Panc1 (cell line): Measurements from ENCODE around the gene KRT33A. TPM values are rescaled to one million over a fixed set of nuclear protein-coding genes. Genes with fewer than 3 reads are reported as not detected.

Experiments used
- ATAC-seq: fragments of 200-7000 bp; cut with Tn5 transposase; 2 replicates; pipeline ENCODE4 v1.9.1; 2020; ENCODE audit warnings: mild to moderate bottlenecking, moderate library complexity
- BruUV-seq: library from RNA; stranded (reverse); fragments of 400-500 nt; replicated peaks from 2 replicates; lab custom pipeline; 2021; lab: Mats Ljungman, UMichigan
- CTCF ChIA-PET: fragments of 300-600 bp; sonication (Branson Sonifier 250); formaldehyde crosslinking; loops from one replicate; lab custom pipeline; 2022; ENCODE audit warnings: antibody characterized with exemption; lab: Charles Lee
- POLR2A ChIA-PET: fragments of 300-600 bp; sonication (Branson Sonifier 250); formaldehyde crosslinking; loops from one replicate; lab custom pipeline; 2022; ENCODE audit warnings: antibody characterized with exemption; lab: Charles Lee
- DNase-seq: peaks from one replicate; pipeline ENCODE4 v3.0.0-alpha.2; 2010; ENCODE audit warnings: low read depth, low spot score
- H3K27ac ChIP-seq: 2 replicates; pipeline ENCODE4 v1.5.1; 2011; ENCODE audit warnings: mild to moderate bottlenecking, low read length, inconsistent platforms
- H3K27me3 ChIP-seq: fragments of 200-500 bp; sonication (Bioruptor generic); 2 replicates; pipeline ENCODE4 v1.6.0; 2014; ENCODE audit warnings: low read length, inconsistent platforms; ENCODE audit not compliant: control insufficient read depth, insufficient read depth
- H3K36me3 ChIP-seq: fragments of 200-500 bp; sonication (Bioruptor generic); 2 replicates; pipeline ENCODE4 v1.5.1; 2014; ENCODE audit warnings: inconsistent platforms, mild to moderate bottlenecking, low read length, moderate library complexity; ENCODE audit not compliant: control insufficient read depth, insufficient read depth
- H3K4me1 ChIP-seq: 2 replicates; pipeline ENCODE4 v1.5.1; 2011; ENCODE audit warnings: inconsistent platforms, mild to moderate bottlenecking, low read length, moderate library complexity; ENCODE audit not compliant: control insufficient read depth, insufficient read depth
- H3K4me3 ChIP-seq, 2 experiments: 2 replicates each; pipeline ENCODE4 v1.5.1; 2011 to 2012; ENCODE audit warnings: low read depth in 2 of 2, low read length in 2 of 2, mild to moderate bottlenecking in 2 of 2, inconsistent platforms in 1 of 2, moderate library complexity in 1 of 2
- H3K9me3 ChIP-seq: fragments of 200-500 bp; sonication (Bioruptor generic); 2 replicates; pipeline ENCODE4 v1.5.1; 2014; ENCODE audit warnings: low read depth, mild to moderate bottlenecking, inconsistent platforms, low read length, moderate library complexity; ENCODE audit not compliant: control insufficient read depth, insufficient read depth
- POLR2AphosphoS5 ChIP-seq: IDR thresholded peaks from 2 replicates; pipeline ENCODE4 v1.6.1; 2012; ENCODE audit warnings: mild to moderate bottlenecking, low read depth, low read length, moderate library complexity
- SIN3A ChIP-seq: IDR thresholded peaks from 2 replicates; pipeline ENCODE4 v1.6.1; 2012; ENCODE audit warnings: low read depth, mild to moderate bottlenecking, low read length, moderate library complexity, borderline replicate concordance; ENCODE audit not compliant: insufficient read depth
- TCF7L2 ChIP-seq: IDR thresholded peaks from 2 replicates; pipeline ENCODE4 v1.6.1; 2011; ENCODE audit warnings: mild to moderate bottlenecking, low read depth, low read length, inconsistent platforms
- in situ Hi-C: cut with HindIII; loops from 2 replicates; pipeline ENCODE4 v1.10.0; 2016; ENCODE audit warnings: low sequenced_read_pairs, low pct_unique_long_range_greater_than_20kb
- intact Hi-C: fragments of 100-400 bp; cut with micrococcal nuclease; formaldehyde crosslinking; loops from one replicate; pipeline ENCODE4 v1.10.0; 2022; ENCODE audit not compliant: unreplicated experiment
- total RNA-seq: library from RNA; stranded (reverse); gene quantifications from one replicate; pipeline ENCODE4 v1.2.1, GENCODE V29; 2021; ENCODE audit not compliant: unreplicated experiment
- TF ChIP-seq, protein P1 (sequence below), 2 experiments: IDR thresholded peaks; 2 replicates each; pipeline ENCODE4 v1.6.1; 2011 to 2012; ENCODE audit warnings: low read depth in 2 of 2, control low read depth in 1 of 2, low read length in 1 of 2, mild to moderate bottlenecking in 1 of 2, moderate library complexity in 1 of 2; ENCODE audit not compliant: insufficient read depth in 1 of 2
- TF ChIP-seq, protein P2 (sequence below): fragments of 450-650 bp; IDR thresholded peaks from 2 replicates; pipeline ENCODE4 v1.5.1; 2017; ENCODE audit warnings: mild to moderate bottlenecking

Gene KRT33A
- total RNA-seq, 1 experiment from 2014 or later: not detected

DNA sequence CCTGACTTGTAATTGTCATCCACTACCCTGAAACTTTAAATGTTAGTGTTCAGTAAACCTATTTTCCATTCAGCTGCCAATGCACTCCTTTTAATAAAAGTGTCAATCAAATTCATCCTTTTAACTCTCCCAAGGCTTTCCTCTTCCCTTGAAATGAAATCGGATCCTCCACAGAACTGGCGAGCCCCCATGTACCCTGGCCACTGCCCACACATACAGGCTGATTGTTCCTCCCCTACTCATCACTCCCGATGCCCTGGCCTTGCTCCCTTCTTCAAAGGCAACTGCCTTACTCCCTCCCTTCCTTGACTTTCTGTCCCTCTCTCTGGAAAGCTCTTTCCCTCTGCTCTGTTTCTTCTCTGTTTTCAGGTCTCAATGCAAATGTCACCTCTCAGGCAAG lies 7.6 kb downstream of the KRT33A start:
- intact Hi-C loops: no loop called here
- Histone ChIP-seq H3K36me3 (no peaks in the 10 kb centered on the region), H3K4me3 (no peak overlapping the region), H3K4me1 (no peaks in the 10 kb centered on the region), H3K9me3 (no peaks in the 10 kb centered on the region), H3K27me3 (no peaks in the 10 kb centered on the region), H3K27ac (no peak overlapping the region)
- ATAC-seq (no peak), DNase-seq (no peak)
- ChIA-PET POLR2A (no interaction called here), CTCF (no interaction called here)
- BruUV-seq: no TSS peak
- no peak for TF ChIP-seq POLR2AphosphoS5
- TF ChIP-seq, protein P1, sequence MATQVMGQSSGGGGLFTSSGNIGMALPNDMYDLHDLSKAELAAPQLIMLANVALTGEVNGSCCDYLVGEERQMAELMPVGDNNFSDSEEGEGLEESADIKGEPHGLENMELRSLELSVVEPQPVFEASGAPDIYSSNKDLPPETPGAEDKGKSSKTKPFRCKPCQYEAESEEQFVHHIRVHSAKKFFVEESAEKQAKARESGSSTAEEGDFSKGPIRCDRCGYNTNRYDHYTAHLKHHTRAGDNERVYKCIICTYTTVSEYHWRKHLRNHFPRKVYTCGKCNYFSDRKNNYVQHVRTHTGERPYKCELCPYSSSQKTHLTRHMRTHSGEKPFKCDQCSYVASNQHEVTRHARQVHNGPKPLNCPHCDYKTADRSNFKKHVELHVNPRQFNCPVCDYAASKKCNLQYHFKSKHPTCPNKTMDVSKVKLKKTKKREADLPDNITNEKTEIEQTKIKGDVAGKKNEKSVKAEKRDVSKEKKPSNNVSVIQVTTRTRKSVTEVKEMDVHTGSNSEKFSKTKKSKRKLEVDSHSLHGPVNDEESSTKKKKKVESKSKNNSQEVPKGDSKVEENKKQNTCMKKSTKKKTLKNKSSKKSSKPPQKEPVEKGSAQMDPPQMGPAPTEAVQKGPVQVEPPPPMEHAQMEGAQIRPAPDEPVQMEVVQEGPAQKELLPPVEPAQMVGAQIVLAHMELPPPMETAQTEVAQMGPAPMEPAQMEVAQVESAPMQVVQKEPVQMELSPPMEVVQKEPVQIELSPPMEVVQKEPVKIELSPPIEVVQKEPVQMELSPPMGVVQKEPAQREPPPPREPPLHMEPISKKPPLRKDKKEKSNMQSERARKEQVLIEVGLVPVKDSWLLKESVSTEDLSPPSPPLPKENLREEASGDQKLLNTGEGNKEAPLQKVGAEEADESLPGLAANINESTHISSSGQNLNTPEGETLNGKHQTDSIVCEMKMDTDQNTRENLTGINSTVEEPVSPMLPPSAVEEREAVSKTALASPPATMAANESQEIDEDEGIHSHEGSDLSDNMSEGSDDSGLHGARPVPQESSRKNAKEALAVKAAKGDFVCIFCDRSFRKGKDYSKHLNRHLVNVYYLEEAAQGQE (IDR thresholded peaks at IDR 0.05; ENCODE audit: insufficient read depth in 1 of 2, low read depth in 2 of 2, low read length in 1 of 2): no peak
- TF ChIP-seq, protein P2, sequence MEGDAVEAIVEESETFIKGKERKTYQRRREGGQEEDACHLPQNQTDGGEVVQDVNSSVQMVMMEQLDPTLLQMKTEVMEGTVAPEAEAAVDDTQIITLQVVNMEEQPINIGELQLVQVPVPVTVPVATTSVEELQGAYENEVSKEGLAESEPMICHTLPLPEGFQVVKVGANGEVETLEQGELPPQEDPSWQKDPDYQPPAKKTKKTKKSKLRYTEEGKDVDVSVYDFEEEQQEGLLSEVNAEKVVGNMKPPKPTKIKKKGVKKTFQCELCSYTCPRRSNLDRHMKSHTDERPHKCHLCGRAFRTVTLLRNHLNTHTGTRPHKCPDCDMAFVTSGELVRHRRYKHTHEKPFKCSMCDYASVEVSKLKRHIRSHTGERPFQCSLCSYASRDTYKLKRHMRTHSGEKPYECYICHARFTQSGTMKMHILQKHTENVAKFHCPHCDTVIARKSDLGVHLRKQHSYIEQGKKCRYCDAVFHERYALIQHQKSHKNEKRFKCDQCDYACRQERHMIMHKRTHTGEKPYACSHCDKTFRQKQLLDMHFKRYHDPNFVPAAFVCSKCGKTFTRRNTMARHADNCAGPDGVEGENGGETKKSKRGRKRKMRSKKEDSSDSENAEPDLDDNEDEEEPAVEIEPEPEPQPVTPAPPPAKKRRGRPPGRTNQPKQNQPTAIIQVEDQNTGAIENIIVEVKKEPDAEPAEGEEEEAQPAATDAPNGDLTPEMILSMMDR: no peak
- TF ChIP-seq SIN3A: no peak
- no peak for TF ChIP-seq TCF7L2
- in situ Hi-C loops: no loop called here

DNA sequence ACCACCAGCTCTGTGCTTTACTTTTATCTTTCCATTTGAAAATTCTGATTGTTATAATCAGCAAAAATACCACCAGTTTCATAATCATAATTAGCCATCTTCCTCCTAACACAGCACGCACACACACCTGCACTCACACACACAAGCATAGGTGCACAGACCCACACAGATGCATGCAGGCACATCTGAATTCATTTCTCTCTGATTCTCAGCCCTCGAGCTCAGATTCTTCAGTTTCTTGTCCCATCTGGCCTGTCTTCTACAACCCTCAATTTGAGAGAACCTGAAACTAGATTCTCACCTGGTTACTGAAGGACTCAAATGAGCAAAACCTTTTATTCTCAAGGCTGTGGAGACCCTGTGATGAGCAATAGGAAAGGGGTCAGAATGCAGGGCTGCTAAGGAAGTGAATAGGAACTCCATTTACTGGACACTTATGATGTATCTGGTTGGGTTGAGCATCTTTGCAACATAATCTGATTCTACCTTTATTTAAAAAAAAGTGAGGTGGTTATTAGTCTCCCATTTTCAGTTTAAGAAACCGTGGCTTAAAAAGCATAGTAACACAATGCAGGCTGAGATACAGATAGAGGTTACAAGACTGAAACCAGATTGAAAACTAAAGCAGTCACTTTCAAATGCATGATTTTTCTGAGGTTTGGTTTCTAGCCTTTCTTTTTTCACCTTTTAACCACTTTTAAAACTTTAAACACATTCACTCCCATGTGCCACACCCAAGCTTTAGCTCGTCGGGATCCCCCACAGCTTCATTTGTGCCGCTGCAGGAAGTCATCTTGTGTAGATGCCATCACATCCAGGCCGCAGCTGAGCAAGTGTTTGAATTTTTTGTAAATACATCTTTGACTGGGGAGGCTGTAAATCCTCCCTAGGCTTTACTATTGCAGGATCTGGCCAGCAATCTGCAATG lies 9.4 kb downstream of the KRT33A start:
- POLR2A ChIA-PET: no interaction called here
- H3K27ac ChIP-seq: no peak overlapping the region
- in situ Hi-C loops: no loop called here

More for the DNA sequence above, 9.4 kb downstream of the KRT33A start:
- intact Hi-C loops: no loop called here
- TF ChIP-seq, protein P1 (IDR thresholded peaks at IDR 0.05; ENCODE audit: insufficient read depth in 1 of 2, low read depth in 2 of 2, low read length in 1 of 2): no peak
- TF ChIP-seq POLR2AphosphoS5 (no peak), TCF7L2 (no peak)
- CTCF ChIA-PET: no interaction called here
- no peaks in the 10 kb centered on the region for H3K9me3 ChIP-seq
- no peaks in the 10 kb centered on the region for H3K4me1 ChIP-seq
- no peak for ATAC-seq
- H3K4me3 ChIP-seq: no peak overlapping the region
- BruUV-seq: no TSS peak
- no peak for DNase-seq
- no peaks in the 10 kb centered on the region for H3K36me3 ChIP-seq
- H3K27me3 ChIP-seq: no peaks in the 10 kb centered on the region
